Measurements from ENCODE around the gene BCL2L13. TPM values are rescaled to one million over a fixed set of nuclear protein-coding genes. Genes with fewer than 3 reads are reported as not detected.

The BCL2L13 gene
- total and polyA plus RNA-seq, 2 experiments from 2014 or later, result 34.4 to 38.6 TPM

DNA sequence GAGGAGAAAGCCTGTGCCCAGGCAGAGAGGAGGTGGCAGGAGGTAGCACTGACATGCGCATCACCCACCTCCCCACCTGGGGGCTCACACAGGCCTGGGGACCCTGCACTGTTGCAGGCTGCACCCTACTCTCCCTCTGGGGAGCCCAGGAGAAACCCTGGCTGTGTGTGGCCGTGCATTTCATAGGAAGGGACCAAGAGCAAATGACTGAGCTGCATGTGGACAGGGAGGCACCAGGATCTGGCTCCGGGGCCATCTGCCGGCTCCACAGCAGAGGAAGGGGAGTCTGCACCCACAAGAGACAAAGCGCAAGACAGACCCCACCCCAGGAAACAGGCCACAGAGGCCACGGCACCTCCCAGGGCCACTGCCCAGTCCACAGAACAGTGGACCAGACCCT is 113.0 kb downstream of the BCL2L13 start:
- H3K4me2 ChIP-seq, result no peak overlapping the region
- no peak overlapping the region for H2AFZ ChIP-seq
- no peak for DNase-seq (ENCODE audit: low spot score)
- no peaks in the 10 kb centered on the region for H4K20me1 ChIP-seq (ENCODE audit: insufficient read depth, poor library complexity, severe bottlenecking)
- no peaks in the 10 kb centered on the region for H3K36me3 ChIP-seq (replicated peaks; ENCODE audit: insufficient read depth, low read depth)
- no peaks in the 10 kb centered on the region for H3K4me1 ChIP-seq (ENCODE audit: insufficient read depth)
- no peak for TF ChIP-seq EZH2 (IDR thresholded peaks at IDR 0.05; ENCODE audit: borderline replicate concordance)
- no peak for TF ChIP-seq CTCF (IDR thresholded peaks at IDR 0.05; ENCODE audit: poor library complexity)
- TF ChIP-seq EZH2phosphoT487 (IDR thresholded peaks at IDR 0.05; ENCODE audit: low read depth, severe bottlenecking, unreplicated experiment), result no peak
- no peaks in the 10 kb centered on the region for H3K27me3 ChIP-seq
- H3K4me3 ChIP-seq, result no peak overlapping the region
- H3K79me2 ChIP-seq, result peaks cover 2% of the 10 kb centered on the region
- no peaks in the 10 kb centered on the region for H3K9me3 ChIP-seq (ENCODE audit: low read depth)
- 88% methylated on average over 6 of the region's 6 CpGs for WGBS (ENCODE audit: low lambda C conversion rate, missing lambda C conversion rate)
- no peaks in the 10 kb centered on the region for H3K9me2 ChIP-seq (replicated peaks; ENCODE audit: insufficient read depth)
- no peak overlapping the region for H3K27ac ChIP-seq

GRCh38 chr22:17753401-17753989 is 114.9 kb downstream of the BCL2L13 start:
- Histone ChIP-seq H3K9me3 (ENCODE audit: low read depth) (no peaks in the 10 kb centered on the region), H3K27me3 (no peaks in the 10 kb centered on the region), H3K4me2 (no peak overlapping the region), H3K27ac (no peak overlapping the region), H3K4me3 (no peak overlapping the region), H3K4me1 (ENCODE audit: insufficient read depth) (no peaks in the 10 kb centered on the region), H2AFZ (no peak overlapping the region), H3K9me2 (replicated peaks; ENCODE audit: insufficient read depth) (no peaks in the 10 kb centered on the region), H4K20me1 (ENCODE audit: insufficient read depth, poor library complexity, severe bottlenecking) (no peaks in the 10 kb centered on the region), H3K79me2 (peaks cover 7% of the 10 kb centered on the region), H3K36me3 (replicated peaks; ENCODE audit: insufficient read depth, low read depth) (no peaks in the 10 kb centered on the region)
- 92% methylated on average over 13 of the region's 13 CpGs for WGBS (ENCODE audit: low lambda C conversion rate, missing lambda C conversion rate)
- no peak for DNase-seq (ENCODE audit: low spot score)
- TF ChIP-seq EZH2 (IDR thresholded peaks at IDR 0.05; ENCODE audit: borderline replicate concordance), result no peak
- no peak for TF ChIP-seq EZH2phosphoT487 (IDR thresholded peaks at IDR 0.05; ENCODE audit: low read depth, severe bottlenecking, unreplicated experiment)
- no peak for TF ChIP-seq CTCF (IDR thresholded peaks at IDR 0.05; ENCODE audit: poor library complexity)

DNA sequence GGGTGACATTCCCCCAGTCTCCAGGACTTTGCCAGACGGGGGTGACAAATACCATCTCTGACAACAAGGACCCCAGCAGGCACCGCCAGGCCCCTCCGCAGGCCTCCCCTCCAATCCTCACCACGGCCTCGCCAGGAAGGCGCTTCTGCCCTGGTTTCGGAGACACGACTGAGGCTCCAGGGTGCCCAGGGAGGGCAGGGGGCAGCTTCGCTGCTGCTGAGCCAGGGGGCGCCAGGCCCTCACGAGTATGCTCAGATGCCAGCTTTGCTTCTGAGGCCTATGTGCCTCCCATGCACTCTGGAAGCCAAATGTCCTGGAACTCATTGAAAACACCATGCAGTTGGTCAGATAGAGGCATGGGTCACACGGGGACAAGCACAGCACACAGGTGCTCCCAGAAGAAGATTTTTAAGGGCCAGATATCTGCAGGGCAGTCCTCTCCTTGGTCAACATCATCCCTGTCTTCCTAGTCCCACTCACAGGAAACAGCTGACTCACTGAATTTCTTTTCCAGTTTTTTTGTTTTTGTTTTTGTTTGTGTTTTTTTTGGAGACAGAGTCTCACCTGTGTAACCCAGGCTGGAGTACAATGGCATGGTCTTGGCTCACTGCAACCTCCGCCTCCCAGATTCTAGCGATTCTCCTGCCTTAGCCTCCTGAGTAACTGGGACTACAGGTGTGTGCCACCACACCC is 115.8 kb downstream of the BCL2L13 start:
- no peaks in the 10 kb centered on the region for H4K20me1 ChIP-seq (ENCODE audit: insufficient read depth, poor library complexity, severe bottlenecking)
- no peaks in the 10 kb centered on the region for H3K9me2 ChIP-seq (replicated peaks; ENCODE audit: insufficient read depth)
- H3K27ac ChIP-seq, result no peak overlapping the region
- no peak overlapping the region for H3K4me3 ChIP-seq
- DNase-seq (ENCODE audit: low spot score), result no peak
- H3K36me3 ChIP-seq (replicated peaks; ENCODE audit: insufficient read depth, low read depth), result no peaks in the 10 kb centered on the region
- no peaks in the 10 kb centered on the region for H3K27me3 ChIP-seq
- no peak overlapping the region for H3K4me2 ChIP-seq
- peaks cover 11% of the 10 kb centered on the region for H3K79me2 ChIP-seq
- no peak for TF ChIP-seq EZH2 (IDR thresholded peaks at IDR 0.05; ENCODE audit: borderline replicate concordance)
- no peak for TF ChIP-seq CTCF (IDR thresholded peaks at IDR 0.05; ENCODE audit: poor library complexity)
- no peak for TF ChIP-seq EZH2phosphoT487 (IDR thresholded peaks at IDR 0.05; ENCODE audit: low read depth, severe bottlenecking, unreplicated experiment)
- no peaks in the 10 kb centered on the region for H3K4me1 ChIP-seq (ENCODE audit: insufficient read depth)
- H3K9me3 ChIP-seq (ENCODE audit: low read depth), result no peaks in the 10 kb centered on the region
- H2AFZ ChIP-seq, result no peak overlapping the region
- 92% methylated on average over 14 of the region's 14 CpGs for WGBS (ENCODE audit: low lambda C conversion rate, missing lambda C conversion rate)

All from hepatocyte (in vitro differentiated cells).